ENCODE measurements around the gene COL13A1. TPM values are rescaled to one million over a fixed set of nuclear protein-coding genes. Genes with fewer than 3 reads are reported as not detected.

Gene COL13A1
- total RNA-seq, 4 donors from 2014 or later, result 2.0 to 3.8 TPM; not detected in 2

- peaks cover 0 to 10% (median 6%) of the 10 kb centered on the region in 3 donors for H3K4me1 ChIP-seq
- H3K36me3 ChIP-seq, result no peaks in the 10 kb centered on the region
- no peaks in the 10 kb centered on the region for H3K9me3 ChIP-seq
- no peak overlapping the region for H3K4me3 ChIP-seq
- intact Hi-C loops (cut with DNase I), result no loop called here
- 58 to 66% methylated on average over 8 to 9 of the region's 10 CpGs for WGBS, 2 donors
- TF ChIP-seq CTCF (IDR thresholded peaks at IDR 0.05) (no peak), POLR2A (IDR thresholded peaks at IDR 0.05) (no peak)
- H3K27me3 ChIP-seq, result peaks cover 0 to 6% (median 0%) of the 10 kb centered on the region in 4 donors
- H3K27ac ChIP-seq, result no peak overlapping the region
- DNase-seq, result no peak
Measured at GRCh38 chr10:69757553-69758309, 44.0 kb upstream of the COL13A1 start.

GRCh38 chr10:69758310-69758728, 43.4 kb upstream of the COL13A1 start:
- Histone ChIP-seq H3K36me3 (no peaks in the 10 kb centered on the region), H3K4me3 (no peak overlapping the region), H3K27ac (no peak overlapping the region), H3K27me3 (peaks cover 0 to 6% (median 0%) of the 10 kb centered on the region in 4 donors), H3K9me3 (no peaks in the 10 kb centered on the region), H3K4me1 (peaks cover 0 to 10% (median 6%) of the 10 kb centered on the region in 3 donors)
- 100% methylated on average over 1 of the region's 1 CpG; no CpG with 5 or more reads in 1 of the 2 donors for WGBS, 2 donors
- intact Hi-C loops (cut with DNase I), result no loop called here
- no peak for DNase-seq
- TF ChIP-seq CTCF (IDR thresholded peaks at IDR 0.05) (no peak), POLR2A (IDR thresholded peaks at IDR 0.05) (no peak)

GRCh38 chr10:69759641-69760040, 42.1 kb upstream of the COL13A1 start:
- 67 to 69% methylated on average over 4 to 5 of the region's 6 CpGs for whole genome bisulfite sequencing, 2 donors
- no peak for TF ChIP-seq POLR2A (IDR thresholded peaks at IDR 0.05)
- no peak for TF ChIP-seq CTCF (IDR thresholded peaks at IDR 0.05)
- intact Hi-C loops (cut with DNase I), result no loop called here

GRCh38 chr10:69760072-69760471, 41.6 kb upstream of the COL13A1 start:
- H3K4me3 ChIP-seq, result no peak overlapping the region
- intact Hi-C loops (cut with DNase I), result no loop called here
- 63 to 64% methylated on average over 5 of the region's 5 CpGs for WGBS, 2 donors
- no peaks in the 10 kb centered on the region for H3K36me3 ChIP-seq
- no peak for DNase-seq
- peaks cover 0 to 10% (median 6%) of the 10 kb centered on the region in 3 donors for H3K4me1 ChIP-seq
- no peaks in the 10 kb centered on the region for H3K9me3 ChIP-seq
- TF ChIP-seq CTCF (IDR thresholded peaks at IDR 0.05), result no peak
- TF ChIP-seq POLR2A (IDR thresholded peaks at IDR 0.05), result no peak
- H3K27ac ChIP-seq, result no peak overlapping the region
- peaks cover 0 to 6% (median 0%) of the 10 kb centered on the region in 4 donors for H3K27me3 ChIP-seq

More at GRCh38 chr10:69759641-69760040, 42.1 kb upstream of the COL13A1 start:
- H3K9me3 ChIP-seq, result no peaks in the 10 kb centered on the region
- no peaks in the 10 kb centered on the region for H3K36me3 ChIP-seq
- H3K4me1 ChIP-seq, result peaks cover 0 to 10% (median 6%) of the 10 kb centered on the region in 3 donors
- DNase-seq, result no peak
- peaks cover 0 to 6% (median 0%) of the 10 kb centered on the region in 4 donors for H3K27me3 ChIP-seq
- no peak overlapping the region for H3K27ac ChIP-seq
- no peak overlapping the region for H3K4me3 ChIP-seq

- Histone ChIP-seq H3K36me3 (no peaks in the 10 kb centered on the region), H3K27me3 (peaks cover 0 to 6% (median 0%) of the 10 kb centered on the region in 4 donors), H3K4me1 (peaks cover 0 to 12% (median 6%) of the 10 kb centered on the region in 3 donors), H3K4me3 (no peak overlapping the region), H3K9me3 (no peaks in the 10 kb centered on the region), H3K27ac (no peak overlapping the region)
- no peak for DNase-seq
- WGBS, 2 donors, result 52 to 79% methylated on average over 4 of the region's 4 CpGs
- intact Hi-C loops (cut with DNase I), result no loop called here
- TF ChIP-seq CTCF (IDR thresholded peaks at IDR 0.05) (no peak), POLR2A (IDR thresholded peaks at IDR 0.05) (no peak)
Measured at GRCh38 chr10:69761320-69761719, 40.4 kb upstream of the COL13A1 start.

Data from esophagus squamous epithelium (tissue), 5 donors.